ENCODE data around the gene PLAAT3. TPM values are rescaled to one million over a fixed set of nuclear protein-coding genes. Genes with fewer than 3 reads are reported as not detected.

The PLAAT3 gene
- polyA plus RNA-seq, 1 donor from 2014 or later: not detected

DNA sequence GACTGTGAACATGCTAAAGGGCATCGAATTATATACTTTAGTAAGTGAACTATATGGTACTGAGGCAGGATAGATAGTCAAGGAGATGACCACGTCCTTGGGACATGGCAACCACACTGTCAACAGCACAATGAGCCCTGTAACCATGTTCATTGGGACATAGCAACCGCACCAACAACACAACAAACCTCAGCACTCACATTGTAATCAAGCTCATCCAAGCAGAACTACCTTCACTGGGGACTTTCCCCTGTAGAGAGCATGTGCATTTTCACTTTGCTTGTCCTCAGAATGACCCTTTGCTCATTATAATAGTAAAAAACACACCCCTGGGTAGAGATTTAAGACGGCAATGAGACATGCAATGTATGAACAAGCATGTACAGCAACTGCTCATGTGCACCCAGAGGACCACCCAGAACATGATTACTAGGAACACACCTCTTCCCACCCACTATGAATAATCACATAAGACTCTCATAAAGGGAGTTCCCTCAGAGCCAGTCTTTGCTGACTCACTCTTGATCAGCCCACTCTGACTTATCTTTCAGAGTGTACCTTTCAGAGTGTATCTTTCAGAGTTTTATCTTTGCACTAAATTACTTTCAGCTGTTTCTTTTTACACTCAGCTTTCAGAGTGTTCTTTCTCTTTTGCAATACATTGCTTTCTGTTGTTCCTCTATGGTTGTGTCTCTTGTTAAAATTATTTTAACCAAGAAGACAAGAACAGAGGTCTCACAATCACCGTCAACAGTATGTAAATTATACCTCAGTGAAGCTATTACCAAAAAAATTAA lies 47.0 kb downstream of the PLAAT3 start:
- H3K4me2 ChIP-seq (ENCODE audit: low read length): no peak overlapping the region
- no peak overlapping the region for H3K27ac ChIP-seq (ENCODE audit: low read length)
- H2AFZ ChIP-seq (ENCODE audit: low read depth, low read length): no peak overlapping the region

DNA sequence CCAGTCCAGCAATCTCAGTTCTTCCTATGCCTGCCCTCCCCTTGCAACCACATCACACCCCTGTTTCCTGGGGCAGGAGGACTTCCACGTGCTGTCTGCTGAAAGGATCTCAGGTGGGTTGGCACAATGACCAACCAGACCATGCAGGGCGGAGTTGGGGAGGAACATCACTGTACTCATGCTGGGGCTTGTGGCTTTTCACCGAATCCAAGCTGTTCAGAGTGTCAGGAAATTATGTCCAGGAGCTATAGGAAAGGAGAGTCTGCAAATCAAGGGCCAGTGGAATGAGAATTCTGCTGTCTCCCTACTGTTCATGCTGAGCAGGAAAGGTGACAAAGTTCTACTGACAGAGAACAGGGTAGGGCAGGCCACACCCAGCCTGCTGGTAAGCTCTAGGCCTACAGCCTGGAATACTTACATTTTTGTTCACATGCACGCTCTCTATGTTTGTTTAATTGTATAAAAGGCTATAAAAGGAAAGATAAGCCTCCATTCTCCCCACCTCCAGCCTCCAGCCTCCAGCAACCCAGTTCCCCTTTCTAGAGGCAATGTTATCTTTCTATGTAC lies 49.4 kb downstream of the PLAAT3 start:
- Histone ChIP-seq H3K9me3 (ENCODE audit: low read length) (no peaks in the 10 kb centered on the region), H3K4me3 (ENCODE audit: low read length) (no peak overlapping the region), H4K20me1 (ENCODE audit: insufficient read depth) (no peaks in the 10 kb centered on the region), H3K27ac (ENCODE audit: low read length) (no peak overlapping the region), H3K9me2 (ENCODE audit: insufficient read depth, low read length) (no peaks in the 10 kb centered on the region), H3K79me2 (replicated peaks; ENCODE audit: insufficient read depth, low read length) (no peaks in the 10 kb centered on the region), H3K36me3 (ENCODE audit: insufficient read depth, low read length) (no peaks in the 10 kb centered on the region), H3K9ac (ENCODE audit: low read length) (no peak overlapping the region), H2AFZ (ENCODE audit: low read depth, low read length) (no peak overlapping the region), H3K27me3 (ENCODE audit: insufficient read depth, low read depth, low read length) (no peaks in the 10 kb centered on the region), H3K4me2 (ENCODE audit: low read length) (no peak overlapping the region), H3F3A (ENCODE audit: insufficient read depth, low read length, poor library complexity, severe bottlenecking) (no peaks in the 10 kb centered on the region)
- no peak for TF ChIP-seq POLR2AphosphoS5 (IDR thresholded peaks at IDR 0.05)
- no peak for TF ChIP-seq TAF1 (IDR thresholded peaks at IDR 0.05; ENCODE audit: low read depth)
- no peak for TF ChIP-seq RAD21 (conservative IDR thresholded peaks at IDR 0.05)
- TF ChIP-seq, protein P1, sequence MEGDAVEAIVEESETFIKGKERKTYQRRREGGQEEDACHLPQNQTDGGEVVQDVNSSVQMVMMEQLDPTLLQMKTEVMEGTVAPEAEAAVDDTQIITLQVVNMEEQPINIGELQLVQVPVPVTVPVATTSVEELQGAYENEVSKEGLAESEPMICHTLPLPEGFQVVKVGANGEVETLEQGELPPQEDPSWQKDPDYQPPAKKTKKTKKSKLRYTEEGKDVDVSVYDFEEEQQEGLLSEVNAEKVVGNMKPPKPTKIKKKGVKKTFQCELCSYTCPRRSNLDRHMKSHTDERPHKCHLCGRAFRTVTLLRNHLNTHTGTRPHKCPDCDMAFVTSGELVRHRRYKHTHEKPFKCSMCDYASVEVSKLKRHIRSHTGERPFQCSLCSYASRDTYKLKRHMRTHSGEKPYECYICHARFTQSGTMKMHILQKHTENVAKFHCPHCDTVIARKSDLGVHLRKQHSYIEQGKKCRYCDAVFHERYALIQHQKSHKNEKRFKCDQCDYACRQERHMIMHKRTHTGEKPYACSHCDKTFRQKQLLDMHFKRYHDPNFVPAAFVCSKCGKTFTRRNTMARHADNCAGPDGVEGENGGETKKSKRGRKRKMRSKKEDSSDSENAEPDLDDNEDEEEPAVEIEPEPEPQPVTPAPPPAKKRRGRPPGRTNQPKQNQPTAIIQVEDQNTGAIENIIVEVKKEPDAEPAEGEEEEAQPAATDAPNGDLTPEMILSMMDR (IDR thresholded peaks at IDR 0.05; ENCODE audit: poor library complexity, severe bottlenecking): no peak
- TF ChIP-seq MXI1 (conservative IDR thresholded peaks at IDR 0.05; ENCODE audit: poor library complexity, severe bottlenecking): no peak
- TF ChIP-seq SMC3 (conservative IDR thresholded peaks at IDR 0.05; ENCODE audit: poor library complexity): no peak
- TF ChIP-seq, protein P2, sequence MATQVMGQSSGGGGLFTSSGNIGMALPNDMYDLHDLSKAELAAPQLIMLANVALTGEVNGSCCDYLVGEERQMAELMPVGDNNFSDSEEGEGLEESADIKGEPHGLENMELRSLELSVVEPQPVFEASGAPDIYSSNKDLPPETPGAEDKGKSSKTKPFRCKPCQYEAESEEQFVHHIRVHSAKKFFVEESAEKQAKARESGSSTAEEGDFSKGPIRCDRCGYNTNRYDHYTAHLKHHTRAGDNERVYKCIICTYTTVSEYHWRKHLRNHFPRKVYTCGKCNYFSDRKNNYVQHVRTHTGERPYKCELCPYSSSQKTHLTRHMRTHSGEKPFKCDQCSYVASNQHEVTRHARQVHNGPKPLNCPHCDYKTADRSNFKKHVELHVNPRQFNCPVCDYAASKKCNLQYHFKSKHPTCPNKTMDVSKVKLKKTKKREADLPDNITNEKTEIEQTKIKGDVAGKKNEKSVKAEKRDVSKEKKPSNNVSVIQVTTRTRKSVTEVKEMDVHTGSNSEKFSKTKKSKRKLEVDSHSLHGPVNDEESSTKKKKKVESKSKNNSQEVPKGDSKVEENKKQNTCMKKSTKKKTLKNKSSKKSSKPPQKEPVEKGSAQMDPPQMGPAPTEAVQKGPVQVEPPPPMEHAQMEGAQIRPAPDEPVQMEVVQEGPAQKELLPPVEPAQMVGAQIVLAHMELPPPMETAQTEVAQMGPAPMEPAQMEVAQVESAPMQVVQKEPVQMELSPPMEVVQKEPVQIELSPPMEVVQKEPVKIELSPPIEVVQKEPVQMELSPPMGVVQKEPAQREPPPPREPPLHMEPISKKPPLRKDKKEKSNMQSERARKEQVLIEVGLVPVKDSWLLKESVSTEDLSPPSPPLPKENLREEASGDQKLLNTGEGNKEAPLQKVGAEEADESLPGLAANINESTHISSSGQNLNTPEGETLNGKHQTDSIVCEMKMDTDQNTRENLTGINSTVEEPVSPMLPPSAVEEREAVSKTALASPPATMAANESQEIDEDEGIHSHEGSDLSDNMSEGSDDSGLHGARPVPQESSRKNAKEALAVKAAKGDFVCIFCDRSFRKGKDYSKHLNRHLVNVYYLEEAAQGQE (IDR thresholded peaks at IDR 0.05; ENCODE audit: borderline replicate concordance): no peak
- no peak for TF ChIP-seq EZH2 (IDR thresholded peaks at IDR 0.05; ENCODE audit: borderline replicate concordance, insufficient read depth, low read length, poor library complexity, severe bottlenecking)

More for the DNA sequence above, 47.0 kb downstream of the PLAAT3 start:
- no peaks in the 10 kb centered on the region for H3K36me3 ChIP-seq (ENCODE audit: insufficient read depth, low read length)
- H4K20me1 ChIP-seq (ENCODE audit: insufficient read depth): no peaks in the 10 kb centered on the region
- H3K9me2 ChIP-seq (ENCODE audit: insufficient read depth, low read length): no peaks in the 10 kb centered on the region
- no peak overlapping the region for H3K9ac ChIP-seq (ENCODE audit: low read length)
- no peaks in the 10 kb centered on the region for H3K9me3 ChIP-seq (ENCODE audit: low read length)
- TF ChIP-seq, protein P1 (IDR thresholded peaks at IDR 0.05; ENCODE audit: poor library complexity, severe bottlenecking): no peak
- TF ChIP-seq EZH2 (IDR thresholded peaks at IDR 0.05; ENCODE audit: borderline replicate concordance, insufficient read depth, low read length, poor library complexity, severe bottlenecking) (no peak), SMC3 (conservative IDR thresholded peaks at IDR 0.05; ENCODE audit: poor library complexity) (no peak), EP300 (conservative IDR thresholded peaks at IDR 0.05; ENCODE audit: poor library complexity, severe bottlenecking) (no peak), TAF1 (IDR thresholded peaks at IDR 0.05; ENCODE audit: low read depth) (no peak), POLR2AphosphoS5 (IDR thresholded peaks at IDR 0.05) (no peak), RAD21 (conservative IDR thresholded peaks at IDR 0.05) (no peak), MXI1 (conservative IDR thresholded peaks at IDR 0.05; ENCODE audit: poor library complexity, severe bottlenecking) (no peak)
- TF ChIP-seq, protein P2 (IDR thresholded peaks at IDR 0.05; ENCODE audit: borderline replicate concordance): no peak
- no peak overlapping the region for H3K4me3 ChIP-seq (ENCODE audit: low read length)
- H3K27me3 ChIP-seq (ENCODE audit: insufficient read depth, low read depth, low read length): no peaks in the 10 kb centered on the region
- no peaks in the 10 kb centered on the region for H3F3A ChIP-seq (ENCODE audit: insufficient read depth, low read length, poor library complexity, severe bottlenecking)
- no peaks in the 10 kb centered on the region for H3K79me2 ChIP-seq (replicated peaks; ENCODE audit: insufficient read depth, low read length)

Measured in neural cell (in vitro differentiated cells).